Suprapubic skin (tissue), 4 donors: ENCODE results near the gene ANP32E.

Experiments used
- CTCF ChIP-seq, 2 donors: fragments of 200-600 bp in 1 of 2; fragments of 450-650 bp in 1 of 2; sonication (generic) in 1 of 2; IDR thresholded peaks; one replicate each; pipeline ENCODE4 v1.5.1; 2016 to 2019; ENCODE audit warnings: antibody characterized with exemption in 2 of 2, mild to moderate bottlenecking in 1 of 2, moderate library complexity in 1 of 2
- POLR2A ChIP-seq, 2 donors: fragments of 450-650 bp; IDR thresholded peaks; one replicate each; pipeline ENCODE4 v1.6.1; 2017; ENCODE audit warnings: antibody characterized with exemption in 2 of 2, mild to moderate bottlenecking in 2 of 2, moderate library complexity in 2 of 2
- POLR2AphosphoS5 ChIP-seq, 3 donors: sonication (generic); formaldehyde crosslinking; IDR thresholded peaks; one replicate each; pipeline ENCODE4 v1.6.1; 2017; ENCODE audit warnings: antibody characterized with exemption in 3 of 3

DNA sequence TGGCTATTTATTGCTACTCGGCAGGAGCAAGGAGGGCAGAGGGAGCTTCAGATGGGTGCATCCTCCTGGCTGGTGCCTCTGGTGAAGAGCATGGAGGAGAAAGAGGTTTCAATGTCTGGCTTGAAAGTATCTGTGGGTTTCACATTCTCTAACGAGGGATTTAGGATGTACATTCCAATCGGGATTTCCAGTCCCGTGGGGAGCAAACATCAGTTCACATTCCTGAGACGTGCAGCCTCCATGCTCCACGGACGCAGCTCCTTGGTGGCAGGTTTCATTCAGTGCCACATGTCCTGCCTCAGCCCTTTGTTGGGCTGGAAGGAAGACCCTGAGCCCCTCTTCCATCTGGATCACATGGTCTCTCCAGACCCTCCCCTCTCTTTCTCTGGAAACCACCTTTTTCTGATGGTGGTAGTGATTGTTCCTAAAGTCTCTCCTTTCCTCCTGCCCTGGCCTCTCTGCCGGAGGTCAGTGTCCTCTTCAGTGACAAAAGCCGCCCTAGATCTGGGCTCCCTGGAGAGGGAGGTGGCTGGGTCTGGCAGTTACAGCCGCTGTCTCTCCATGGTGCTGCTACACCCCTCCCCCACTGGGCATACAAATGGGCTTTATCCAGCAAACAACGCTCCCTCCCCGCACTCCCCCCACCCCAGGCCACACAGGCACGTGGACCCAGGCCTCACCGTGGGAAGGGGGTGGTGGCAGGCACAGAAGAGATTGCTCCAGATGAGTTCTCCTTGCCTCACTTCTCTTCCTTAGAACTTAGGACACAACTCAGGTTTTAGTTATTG, 20.8 kb upstream of the ANP32E start:
- no peak for TF ChIP-seq CTCF (IDR thresholded peaks at IDR 0.05)
- TF ChIP-seq POLR2AphosphoS5 (IDR thresholded peaks at IDR 0.05), result no peak
- TF ChIP-seq POLR2A (IDR thresholded peaks at IDR 0.05), result no peak
